Lower leg skin (tissue), 3 donors: ENCODE measurements around the gene F12.

Source experiments
- CTCF ChIP-seq, 3 donors: fragments of 450-650 bp; IDR thresholded peaks; one replicate each; pipeline ENCODE4 v1.5.1; 2016; ENCODE audit warnings: antibody characterized with exemption in 3 of 3, mild to moderate bottlenecking in 3 of 3, moderate library complexity in 2 of 3
- POLR2A ChIP-seq, 2 donors: fragments of 450-650 bp; IDR thresholded peaks; one replicate each; pipeline ENCODE4 v1.6.1; 2016 to 2017; ENCODE audit warnings: antibody characterized with exemption in 2 of 2, mild to moderate bottlenecking in 1 of 2, moderate library complexity in 1 of 2

- TF ChIP-seq POLR2A (IDR thresholded peaks at IDR 0.05) = no peak
- TF ChIP-seq CTCF (IDR thresholded peaks at IDR 0.05) = no peak
These were observed 16.6 kb upstream of the F12 start for GRCh38 chr5:177425801-177426565.
